ENCODE measurements around the gene ATE1. TPM values are rescaled to one million over a fixed set of nuclear protein-coding genes. Genes with fewer than 3 reads are reported as not detected.

The ATE1 gene
- total RNA-seq, 4 donors from 2014 or later: 15.5 to 29.8 (median 22.6) TPM

GRCh38 chr10:121862649-121863048 is 65.2 kb downstream of the ATE1 start:
- intact Hi-C loops (cut with DNase I): no loop called here
- TF ChIP-seq POLR2A (IDR thresholded peaks at IDR 0.05) (no peak), CTCF (IDR thresholded peaks at IDR 0.05) (no peak)
- Histone ChIP-seq H3K27me3 (no peaks in the 10 kb centered on the region), H3K36me3 (peaks cover 0 to 47% (median 0%) of the 10 kb centered on the region in 3 donors), H3K9me3 (no peaks in the 10 kb centered on the region), H3K27ac (no peak overlapping the region), H3K4me3 (no peak overlapping the region), H3K4me1 (no peaks in the 10 kb centered on the region)
- WGBS, 2 donors: 88 to 93% methylated on average over 2 to 3 of the region's 4 CpGs
- no peak for DNase-seq

GRCh38 chr10:121862042-121862441 is 65.8 kb downstream of the ATE1 start:
- Histone ChIP-seq H3K27ac (no peak overlapping the region), H3K36me3 (peaks cover 0 to 53% (median 0%) of the 10 kb centered on the region in 3 donors), H3K9me3 (no peaks in the 10 kb centered on the region), H3K4me3 (no peak overlapping the region), H3K27me3 (no peaks in the 10 kb centered on the region), H3K4me1 (no peaks in the 10 kb centered on the region)
- no peak for DNase-seq
- TF ChIP-seq POLR2A (IDR thresholded peaks at IDR 0.05): no peak
- no peak for TF ChIP-seq CTCF (IDR thresholded peaks at IDR 0.05)
- 96% methylated on average over 7 of the region's 7 CpGs for WGBS, 2 donors
- intact Hi-C loops (cut with DNase I): no loop called here

- no peaks in the 10 kb centered on the region for H3K9me3 ChIP-seq
- H3K4me3 ChIP-seq: no peak overlapping the region
- H3K27me3 ChIP-seq: no peaks in the 10 kb centered on the region
- H3K36me3 ChIP-seq: peaks cover 0 to 55% (median 0%) of the 10 kb centered on the region in 3 donors
- no peak overlapping the region for H3K27ac ChIP-seq
- WGBS, 2 donors: 78 to 82% methylated on average over 3 of the region's 3 CpGs
- DNase-seq: no peak
- TF ChIP-seq POLR2A (IDR thresholded peaks at IDR 0.05) (no peak), CTCF (IDR thresholded peaks at IDR 0.05) (no peak)
- intact Hi-C loops (cut with DNase I): no loop called here
- no peaks in the 10 kb centered on the region for H3K4me1 ChIP-seq
These were observed 67.0 kb downstream of the ATE1 start for GRCh38 chr10:121860810-121861209.

- no peak for DNase-seq
- H3K27ac ChIP-seq: no peak overlapping the region
- TF ChIP-seq CTCF (IDR thresholded peaks at IDR 0.05) (no peak), POLR2A (IDR thresholded peaks at IDR 0.05) (no peak)
- WGBS, 2 donors: 57 to 96% methylated on average over 3 to 4 of the region's 4 CpGs
- peaks cover 0 to 53% (median 0%) of the 10 kb centered on the region in 3 donors for H3K36me3 ChIP-seq
- intact Hi-C loops (cut with DNase I): no loop called here
- H3K27me3 ChIP-seq: no peaks in the 10 kb centered on the region
- no peaks in the 10 kb centered on the region for H3K4me1 ChIP-seq
- no peaks in the 10 kb centered on the region for H3K9me3 ChIP-seq
- no peak overlapping the region for H3K4me3 ChIP-seq
These were observed 72.9 kb downstream of the ATE1 start for GRCh38 chr10:121854809-121855445.

GRCh38 chr10:121853950-121854349 is 73.9 kb downstream of the ATE1 start:
- TF ChIP-seq POLR2A (IDR thresholded peaks at IDR 0.05): no peak
- no peak for TF ChIP-seq CTCF (IDR thresholded peaks at IDR 0.05)
- Histone ChIP-seq H3K27ac (no peak overlapping the region), H3K9me3 (no peaks in the 10 kb centered on the region), H3K36me3 (peaks cover 0 to 56% (median 0%) of the 10 kb centered on the region in 3 donors), H3K4me1 (no peaks in the 10 kb centered on the region), H3K27me3 (no peaks in the 10 kb centered on the region), H3K4me3 (no peak overlapping the region)
- no peak for DNase-seq
- intact Hi-C loops (cut with DNase I): no loop called here

Data from esophagus squamous epithelium (tissue), 5 donors.